GM12892 (cell line): ENCODE data around the gene MARCO. TPM values are rescaled to one million over a fixed set of nuclear protein-coding genes. Genes with fewer than 3 reads are reported as not detected.

ENCODE experiments used
- DNase-seq: peaks from one replicate; pipeline ENCODE4 v3.0.0; 2011; ENCODE audit not compliant: insufficient read length
- FAIRE-seq: peaks from 2 replicates; lab custom pipeline; 2011; peaks lifted over from hg19 to GRCh38; lab: Jason Lieb, UNC
- POLR2A ChIP-seq: IDR thresholded peaks from 2 replicates; pipeline ENCODE4 v1.6.1; 2011; ENCODE audit warnings: low read depth, low read length, control low read depth
- POLR2AphosphoS5 ChIP-seq: IDR thresholded peaks from 2 replicates; pipeline ENCODE4 v1.6.1; 2011; ENCODE audit warnings: low read depth, low read length, control low read depth
- TAF1 ChIP-seq: IDR thresholded peaks from 2 replicates; pipeline ENCODE4 v1.6.1; 2011; ENCODE audit warnings: low read depth, mild to moderate bottlenecking, control low read depth, low read length, borderline replicate concordance
- polyA plus RNA-seq: library from polyadenylated mRNA; unstranded; fragments of >200 nt; gene quantifications from one replicate; pipeline ENCODE4 v1.2.1, GENCODE V29; 2012; ENCODE audit warnings: missing spikeins, inconsistent platforms; ENCODE audit not compliant: missing spikeins

MARCO gene, protein sequence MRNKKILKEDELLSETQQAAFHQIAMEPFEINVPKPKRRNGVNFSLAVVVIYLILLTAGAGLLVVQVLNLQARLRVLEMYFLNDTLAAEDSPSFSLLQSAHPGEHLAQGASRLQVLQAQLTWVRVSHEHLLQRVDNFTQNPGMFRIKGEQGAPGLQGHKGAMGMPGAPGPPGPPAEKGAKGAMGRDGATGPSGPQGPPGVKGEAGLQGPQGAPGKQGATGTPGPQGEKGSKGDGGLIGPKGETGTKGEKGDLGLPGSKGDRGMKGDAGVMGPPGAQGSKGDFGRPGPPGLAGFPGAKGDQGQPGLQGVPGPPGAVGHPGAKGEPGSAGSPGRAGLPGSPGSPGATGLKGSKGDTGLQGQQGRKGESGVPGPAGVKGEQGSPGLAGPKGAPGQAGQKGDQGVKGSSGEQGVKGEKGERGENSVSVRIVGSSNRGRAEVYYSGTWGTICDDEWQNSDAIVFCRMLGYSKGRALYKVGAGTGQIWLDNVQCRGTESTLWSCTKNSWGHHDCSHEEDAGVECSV
- 1.1 TPM for polyA plus RNA-seq

DNA sequence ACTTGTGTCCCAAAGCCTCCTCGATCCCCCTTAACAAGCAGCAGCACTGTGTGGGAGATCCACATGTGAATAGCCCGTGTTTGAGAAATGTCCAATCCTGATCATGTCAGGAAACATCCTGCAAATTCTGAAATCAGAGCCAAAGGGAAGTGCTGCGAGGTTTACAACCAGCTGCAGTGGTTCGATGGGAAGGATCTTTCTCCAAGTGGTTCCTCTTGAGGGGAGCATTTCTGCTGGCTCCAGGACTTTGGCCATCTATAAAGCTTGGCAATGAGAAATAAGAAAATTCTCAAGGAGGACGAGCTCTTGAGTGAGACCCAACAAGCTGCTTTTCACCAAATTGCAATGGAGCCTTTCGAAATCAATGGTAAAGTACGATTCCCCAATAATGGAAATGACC lies at the start of gene MARCO:
Gene MARCO, plus strand, starts transcription at position 164 of the 400 bp plus-strand sequence. Its CDS starts 107 bp downstream, at position 271.
- TF ChIP-seq TAF1 (no peak), POLR2AphosphoS5 (no peak), POLR2A (no peak)
- DNase-seq (no peak), FAIRE-seq (no peak)

DNA sequence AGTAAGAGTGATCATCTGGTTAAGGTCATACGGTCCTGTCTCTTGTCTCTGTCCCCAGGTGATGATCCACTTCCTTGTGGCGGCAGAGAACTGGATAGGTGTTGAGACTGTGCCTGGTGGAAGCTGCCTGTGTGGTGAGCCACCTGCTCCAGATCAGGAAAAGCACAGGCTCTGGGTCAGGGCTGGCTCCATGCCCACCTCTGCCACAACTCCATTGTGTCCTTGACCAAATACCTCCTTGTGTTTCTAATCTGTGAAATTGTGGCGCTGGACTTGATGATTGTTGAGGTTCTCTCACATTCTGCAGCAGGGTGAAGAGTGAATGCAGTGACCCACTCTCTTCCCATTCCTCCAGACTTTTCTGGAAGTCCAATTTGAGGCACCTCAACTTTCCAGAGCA lies 48.9 kb upstream of the MARCO start:
- DNase-seq (no peak), FAIRE-seq (no peak)
- no peak for TF ChIP-seq POLR2A
- no peak for TF ChIP-seq TAF1
- no peak for TF ChIP-seq POLR2AphosphoS5

DNA sequence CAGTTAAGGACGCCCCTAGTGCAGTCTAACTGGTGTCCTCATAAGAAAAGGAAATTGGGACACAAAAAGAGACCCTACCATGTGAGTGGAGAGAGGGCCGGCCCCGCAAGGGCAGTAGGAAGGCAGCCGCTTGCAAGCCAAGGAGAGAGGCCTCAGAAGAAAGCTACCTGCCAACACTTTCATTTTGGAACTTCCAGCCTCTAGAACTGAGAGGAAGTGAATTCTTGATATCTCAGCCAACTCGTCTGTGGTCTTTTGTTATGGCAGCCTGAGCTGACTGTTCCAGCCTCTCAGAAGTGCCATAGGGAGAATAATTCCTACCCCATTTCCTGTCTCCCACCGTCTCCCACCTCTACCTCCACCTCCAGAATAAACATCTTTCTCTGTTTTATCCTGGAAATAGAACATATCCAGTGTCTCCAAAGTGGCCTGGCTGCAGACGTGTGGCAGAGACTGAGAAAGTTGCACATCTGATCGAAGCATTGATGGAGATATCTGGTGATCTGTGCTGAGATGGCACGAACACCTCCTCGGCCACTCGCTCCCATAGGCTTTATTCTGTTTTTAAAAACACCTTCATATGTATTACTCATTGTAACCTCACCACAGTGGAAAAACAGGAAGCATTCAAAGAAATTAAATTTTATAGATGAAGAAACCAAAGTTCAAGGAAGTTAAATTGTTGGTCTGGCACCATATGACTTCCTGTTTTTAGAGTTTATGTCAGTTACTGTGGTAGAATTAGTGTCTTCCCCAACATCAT lies 39.5 kb upstream of the MARCO start:
- DNase-seq (no peak), FAIRE-seq (no peak)

DNA sequence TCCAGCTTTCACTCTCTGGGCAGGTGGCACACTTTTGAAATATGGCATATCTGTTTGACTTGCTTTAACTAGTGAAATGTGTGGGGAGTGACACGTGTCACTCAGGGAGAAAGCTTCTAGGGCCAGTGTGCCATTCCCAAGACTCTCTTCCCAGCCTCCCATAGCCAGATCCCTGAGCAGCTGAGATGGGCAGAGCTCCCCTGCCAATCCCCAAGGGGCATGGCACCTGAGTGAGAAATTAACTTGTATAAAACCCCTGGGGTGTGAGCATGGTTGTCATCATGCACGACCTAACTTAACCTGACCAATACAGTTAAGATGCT lies 39.0 kb upstream of the MARCO start:
- FAIRE-seq (no peak), DNase-seq (no peak)
- TF ChIP-seq POLR2AphosphoS5: no peak
- no peak for TF ChIP-seq TAF1
- no peak for TF ChIP-seq POLR2A

More for the DNA sequence above, 39.5 kb upstream of the MARCO start:
- no peak for TF ChIP-seq POLR2A
- TF ChIP-seq TAF1: no peak
- TF ChIP-seq POLR2AphosphoS5: no peak

DNA sequence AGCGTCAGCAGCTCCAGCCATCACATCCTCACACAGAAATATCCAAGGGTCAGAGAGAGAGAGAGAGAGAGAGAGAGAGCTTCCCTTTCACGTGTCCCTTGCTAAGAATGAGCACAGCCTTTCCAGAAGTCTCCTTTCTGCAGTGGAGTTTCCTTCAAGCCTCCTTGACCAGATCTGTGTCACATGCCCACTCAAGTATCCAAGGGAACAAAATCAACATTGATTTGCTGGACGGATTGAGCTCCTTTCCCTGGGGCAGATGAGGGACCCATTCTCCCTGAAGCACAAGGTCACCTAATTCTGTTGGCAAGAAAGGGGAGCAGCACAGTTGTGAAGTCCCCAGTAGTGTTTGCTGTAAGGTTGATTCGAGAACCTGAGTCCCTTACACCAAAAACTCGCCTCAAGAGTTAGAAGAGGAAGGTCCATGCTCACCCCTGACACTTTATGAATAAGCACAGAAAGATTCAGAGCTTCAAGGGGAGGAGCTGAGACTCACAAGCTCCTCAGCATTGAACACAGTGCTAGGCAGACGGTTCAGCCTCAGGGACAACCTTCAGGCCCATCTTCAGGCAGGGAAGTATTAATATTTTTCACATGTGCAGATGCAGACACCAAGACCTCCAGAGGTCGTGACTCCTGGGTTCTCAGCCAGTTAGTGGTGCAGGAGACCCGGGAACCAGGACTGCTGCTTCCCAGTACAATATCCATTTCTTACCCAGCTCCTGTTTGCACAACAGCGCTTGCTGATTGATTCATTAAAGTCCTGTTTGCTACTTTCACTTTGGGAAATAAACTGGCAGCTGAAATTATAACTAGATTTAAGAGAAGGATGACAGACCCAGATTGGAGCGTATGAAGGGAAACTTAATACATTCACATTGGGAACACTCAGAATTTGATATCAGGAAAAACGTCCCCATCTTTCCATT lies 38.2 kb upstream of the MARCO start:
- DNase-seq (no peak), FAIRE-seq (no peak)
- TF ChIP-seq TAF1: no peak
- TF ChIP-seq POLR2AphosphoS5: no peak
- TF ChIP-seq POLR2A: no peak

DNA sequence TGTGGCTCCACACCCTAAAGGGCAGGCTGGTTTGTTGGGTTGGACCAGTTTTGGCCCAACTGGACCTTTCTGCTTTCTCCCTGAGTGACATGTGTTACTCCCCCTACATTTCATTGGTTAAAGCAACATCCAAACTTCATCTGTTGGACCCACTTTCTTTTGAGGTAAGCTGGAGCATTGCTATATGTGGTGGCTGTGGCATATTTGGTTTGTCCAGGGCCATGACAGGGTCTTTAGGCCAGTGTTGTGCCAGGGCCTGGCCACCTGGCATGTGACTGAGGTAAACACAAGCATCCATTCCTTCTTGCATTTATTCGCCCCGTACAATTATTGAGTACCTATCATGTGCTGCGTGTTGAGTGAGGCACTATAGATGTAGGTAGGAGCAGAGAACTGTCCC lies 36.8 kb upstream of the MARCO start:
- TF ChIP-seq TAF1 (no peak), POLR2AphosphoS5 (no peak), POLR2A (no peak)
- DNase-seq (no peak), FAIRE-seq (no peak)

DNA sequence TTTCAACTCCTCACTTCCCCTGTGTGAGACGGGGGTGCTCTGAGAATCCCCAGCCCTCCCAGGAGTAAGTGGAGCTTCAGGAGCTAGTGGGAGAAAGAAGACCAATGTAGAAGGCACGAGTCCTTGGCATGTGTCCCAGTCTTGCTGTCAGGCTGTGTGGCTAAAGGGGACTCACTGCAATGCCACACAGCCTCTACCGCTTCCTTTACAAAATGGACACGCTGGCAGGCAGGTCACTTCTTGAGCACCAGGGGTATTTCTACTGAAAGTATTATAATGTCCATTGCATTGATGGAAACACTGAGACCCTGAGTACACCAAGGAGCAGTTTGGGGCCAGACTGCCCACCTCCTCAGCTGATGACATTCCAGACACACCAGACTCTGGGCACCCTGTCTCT lies 35.8 kb upstream of the MARCO start:
- DNase-seq: no peak
- no peak for FAIRE-seq
- no peak for TF ChIP-seq TAF1
- TF ChIP-seq POLR2AphosphoS5: no peak
- no peak for TF ChIP-seq POLR2A

DNA sequence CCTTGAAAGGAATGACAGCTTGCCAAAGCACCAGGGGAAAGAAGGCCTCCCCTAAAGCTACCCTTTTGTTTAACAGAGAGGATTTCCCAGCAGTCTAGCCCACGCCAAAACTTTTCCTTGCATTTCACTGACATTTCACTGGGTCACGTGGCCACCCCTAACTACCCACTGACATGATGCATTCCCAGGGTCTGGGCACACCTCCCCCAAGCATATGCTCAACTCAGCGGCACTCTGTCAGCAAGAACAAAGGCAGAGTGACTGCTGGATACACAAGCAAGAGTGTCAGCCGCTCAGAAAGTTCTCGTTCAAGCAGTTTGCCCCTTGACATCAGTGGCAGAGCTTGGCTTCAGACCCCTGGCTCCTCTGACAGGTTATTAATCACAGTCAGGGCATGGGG lies 34.2 kb upstream of the MARCO start:
- no peak for TF ChIP-seq POLR2A
- no peak for TF ChIP-seq POLR2AphosphoS5
- FAIRE-seq (no peak), DNase-seq (no peak)

DNA sequence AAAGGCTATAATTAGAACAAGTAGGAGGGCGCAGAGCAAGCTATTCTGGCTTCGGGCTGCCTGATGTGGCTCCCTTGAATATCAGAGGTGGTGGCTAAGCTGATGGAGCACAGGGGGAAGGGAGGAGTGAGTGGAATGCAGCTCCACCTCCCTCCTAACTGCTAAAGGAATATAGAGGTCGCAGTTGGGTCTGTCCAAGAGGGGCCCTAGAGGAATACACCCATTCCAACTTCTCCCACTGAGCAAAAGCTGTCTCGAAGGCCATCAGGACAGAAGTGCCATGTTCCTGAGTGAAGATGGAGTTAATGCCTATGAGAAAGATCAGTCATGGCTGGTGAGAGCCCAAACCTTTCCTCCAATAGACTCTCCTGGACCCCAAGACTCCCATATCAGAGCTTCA lies 32.8 kb upstream of the MARCO start:
- DNase-seq (no peak), FAIRE-seq (no peak)
- TF ChIP-seq POLR2A (no peak), POLR2AphosphoS5 (no peak), TAF1 (no peak)

DNA sequence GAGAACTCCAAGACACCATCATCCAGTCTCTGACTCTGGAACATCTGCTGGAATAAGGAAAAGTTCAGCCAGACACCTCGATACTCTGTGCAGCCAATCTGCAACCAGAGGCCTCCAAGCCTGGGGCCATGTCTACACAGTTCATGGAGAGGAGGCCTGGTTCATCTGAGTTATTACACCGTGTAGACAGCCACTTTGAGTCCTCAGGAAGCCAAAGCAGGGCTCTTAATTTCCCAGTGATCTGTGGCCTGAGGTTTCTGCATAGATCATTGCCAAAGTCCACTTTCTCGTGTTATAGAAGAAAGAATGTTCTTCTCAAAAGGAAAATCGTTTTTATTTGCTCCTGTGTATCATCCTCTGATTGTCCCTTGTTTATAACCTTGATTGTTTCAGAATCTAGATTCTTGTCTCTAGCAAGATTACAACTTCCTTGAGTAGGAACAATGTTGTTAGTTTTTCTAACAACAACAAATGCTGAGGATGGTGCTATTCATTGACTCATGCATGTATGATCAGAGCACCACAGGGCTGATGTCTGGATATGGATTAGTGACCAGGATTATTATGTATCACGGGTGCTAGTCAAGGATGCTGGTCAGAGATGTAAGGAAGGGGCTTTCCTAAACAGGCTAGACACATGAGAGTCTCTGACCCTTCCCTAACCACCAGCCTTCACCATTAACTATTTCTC lies 30.7 kb upstream of the MARCO start:
- TF ChIP-seq POLR2AphosphoS5 (no peak), TAF1 (no peak), POLR2A (no peak)
- no peak for FAIRE-seq
- DNase-seq: no peak
